NCI-H82 (cell line): ENCODE data around the gene PFDN6.

ENCODE experiments used
- DNase-seq: peaks from one replicate; lab custom pipeline; 2025; lab: John Stamatoyannopoulos, UW

The PFDN6 gene

DNA sequence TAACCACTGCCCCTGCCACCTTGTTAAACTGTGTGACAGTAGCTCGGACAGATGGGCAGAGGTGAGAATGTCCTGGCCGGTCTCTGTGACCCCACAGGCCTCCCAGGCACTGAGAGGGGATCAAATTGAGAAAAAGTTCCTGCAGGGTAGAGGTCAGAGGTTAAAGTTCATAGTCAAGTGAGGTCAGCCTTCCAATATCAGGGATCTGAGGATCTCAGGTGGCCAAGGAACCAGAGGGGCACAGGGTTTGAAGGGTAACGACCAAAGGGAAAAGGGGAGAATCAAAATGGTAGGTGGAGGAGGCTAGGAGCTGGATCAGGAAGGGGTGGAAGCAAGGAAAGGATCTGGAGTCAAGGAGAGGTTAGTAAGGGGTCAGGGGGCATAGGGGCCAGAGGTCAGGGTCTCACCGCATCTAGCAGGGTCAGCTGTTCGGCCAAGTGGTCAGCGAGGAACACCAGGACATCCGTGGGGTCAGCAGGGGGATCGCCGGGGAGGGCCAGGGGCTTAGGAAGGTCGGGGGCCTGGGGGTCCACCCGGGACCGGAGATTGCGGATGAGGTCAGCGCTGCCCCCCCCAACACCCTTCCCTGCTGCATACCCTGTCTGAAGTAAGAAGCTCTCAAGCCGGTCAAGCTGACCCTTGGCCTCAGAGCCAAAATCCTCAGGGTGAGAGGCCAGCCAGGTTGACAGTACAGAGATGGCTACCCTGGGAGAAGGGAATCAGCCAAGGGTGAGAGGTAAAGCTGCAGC, 6.4 kb downstream of the PFDN6 start:
- DNase-seq = no peak

DNA sequence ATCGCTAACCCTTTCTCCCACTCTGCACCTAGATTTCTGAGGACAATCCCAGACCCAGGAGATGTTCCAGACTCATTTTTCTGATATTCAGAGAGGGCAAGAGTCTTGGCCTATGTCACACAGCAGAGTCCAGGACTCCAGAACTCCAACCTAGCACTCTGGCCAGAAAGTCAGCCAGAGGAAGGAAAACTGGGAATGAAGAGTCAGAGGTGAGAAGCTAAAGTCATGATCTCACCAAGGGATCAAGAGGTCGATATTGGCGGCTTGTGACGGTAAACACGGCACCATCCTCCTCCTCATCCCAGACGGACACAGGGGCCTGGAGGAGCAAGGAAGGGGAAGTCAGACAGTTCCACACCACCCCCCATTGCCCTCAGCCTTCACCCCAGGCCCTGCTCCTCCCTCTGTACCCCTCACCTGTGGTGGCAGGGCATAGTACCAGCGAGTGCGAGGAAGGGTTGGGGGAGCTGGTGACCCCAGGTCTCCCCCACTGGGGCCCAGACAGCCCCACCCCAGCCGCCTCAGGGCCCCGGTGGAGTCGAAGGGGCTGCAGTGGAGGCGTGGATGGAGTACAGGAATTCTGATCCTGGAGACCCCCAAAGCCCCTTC, 7.5 kb downstream of the PFDN6 start:
- no peak for DNase-seq

DNA sequence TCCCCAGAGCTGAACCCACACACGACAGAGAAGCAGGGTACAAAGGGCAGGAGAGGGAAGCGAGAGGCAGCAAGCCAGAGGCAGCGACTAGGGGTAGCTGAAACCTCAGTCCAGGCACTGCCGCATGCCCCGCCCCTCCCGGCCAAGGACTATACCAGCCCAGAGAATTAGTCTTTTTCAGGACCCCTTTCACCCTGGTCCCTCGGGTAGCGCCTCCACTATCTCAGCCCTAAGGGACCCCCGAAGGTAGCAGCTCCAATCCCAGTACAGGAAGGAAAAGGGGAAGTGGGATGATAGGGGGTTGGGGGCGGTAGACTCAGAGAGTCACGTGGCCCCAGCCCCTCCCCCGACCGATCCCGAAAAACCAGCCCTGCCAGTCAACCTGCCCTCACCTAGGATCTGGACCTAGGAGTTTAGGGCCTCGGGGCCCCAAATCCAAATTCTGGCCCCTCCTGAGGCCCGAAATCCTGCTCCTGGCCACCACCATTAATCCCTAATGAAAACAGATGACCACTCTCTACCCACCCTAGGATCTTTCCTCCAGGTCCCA, 8.1 kb downstream of the PFDN6 start:
- DNase-seq = peak; percentile 51

DNA sequence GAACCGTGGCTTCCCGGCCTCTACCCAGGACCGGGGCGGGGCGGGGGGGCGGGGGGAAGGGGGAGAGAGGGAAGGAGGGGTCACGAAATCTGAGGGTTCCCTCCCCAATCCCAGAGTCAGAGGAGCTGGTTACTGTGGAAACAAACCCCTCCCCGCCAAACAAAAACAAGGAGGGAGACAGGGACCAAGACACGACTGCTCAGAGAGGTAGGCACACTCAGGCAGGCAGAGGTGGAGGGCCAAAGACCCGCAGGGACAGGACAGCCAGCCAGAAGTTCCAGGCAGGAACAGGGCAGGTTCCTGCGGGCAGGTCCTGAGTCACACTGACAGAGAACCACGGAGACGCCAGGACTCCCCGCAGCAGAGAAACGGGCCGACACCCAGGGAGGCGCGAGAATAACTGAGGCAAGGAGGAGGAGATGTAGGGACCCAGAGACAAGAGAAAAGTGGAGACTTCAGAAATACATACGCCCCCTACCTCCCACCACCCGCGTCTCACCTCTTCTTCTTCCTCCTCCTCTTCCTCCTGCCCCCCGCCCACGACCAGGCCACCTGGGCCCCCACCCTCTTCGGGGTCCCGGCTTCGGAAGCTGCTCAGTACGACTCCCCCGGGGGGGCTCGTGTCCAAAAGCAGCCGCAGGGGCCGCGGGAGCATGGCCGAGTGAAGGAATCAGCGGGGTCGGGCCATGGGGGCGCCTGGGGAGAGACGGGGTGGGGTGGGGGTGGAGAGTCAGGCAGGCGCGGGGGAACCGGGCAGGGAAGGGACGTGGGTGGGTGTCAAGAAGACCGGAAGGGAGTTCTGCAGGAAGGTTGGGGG, 8.8 kb downstream of the PFDN6 start:
- peak; percentile 68 for DNase-seq

DNA sequence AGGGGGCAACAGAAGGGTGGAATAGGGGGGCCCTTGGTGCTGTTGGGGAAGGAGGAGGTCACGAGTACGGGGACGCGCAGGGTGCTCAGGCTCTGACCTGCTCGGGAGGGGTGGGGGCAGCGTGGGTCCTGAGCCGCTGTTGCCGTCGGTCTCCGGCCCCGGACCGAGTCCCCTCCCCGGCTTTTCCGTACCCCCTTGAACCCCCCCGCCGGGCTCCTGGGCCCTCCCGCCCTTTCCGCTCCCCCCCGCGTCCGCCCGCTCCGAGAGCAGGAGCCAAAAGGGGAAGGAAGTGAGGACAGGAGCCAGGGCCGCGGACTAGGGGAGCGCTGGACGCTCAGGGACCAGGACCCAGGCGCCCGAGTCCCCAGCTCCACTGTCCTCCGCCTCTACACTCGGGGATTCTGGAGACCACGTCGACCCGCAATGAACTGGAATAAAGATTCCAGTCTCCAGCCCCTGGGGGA, 9.4 kb downstream of the PFDN6 start, which contains the start of gene RGL2:
Gene RGL2, minus strand, starts transcription at position 170 of the 464 bp plus-strand sequence. CDS start 332 bp downstream, outside the sequence.
- DNase-seq = peak; percentile 76

DNA sequence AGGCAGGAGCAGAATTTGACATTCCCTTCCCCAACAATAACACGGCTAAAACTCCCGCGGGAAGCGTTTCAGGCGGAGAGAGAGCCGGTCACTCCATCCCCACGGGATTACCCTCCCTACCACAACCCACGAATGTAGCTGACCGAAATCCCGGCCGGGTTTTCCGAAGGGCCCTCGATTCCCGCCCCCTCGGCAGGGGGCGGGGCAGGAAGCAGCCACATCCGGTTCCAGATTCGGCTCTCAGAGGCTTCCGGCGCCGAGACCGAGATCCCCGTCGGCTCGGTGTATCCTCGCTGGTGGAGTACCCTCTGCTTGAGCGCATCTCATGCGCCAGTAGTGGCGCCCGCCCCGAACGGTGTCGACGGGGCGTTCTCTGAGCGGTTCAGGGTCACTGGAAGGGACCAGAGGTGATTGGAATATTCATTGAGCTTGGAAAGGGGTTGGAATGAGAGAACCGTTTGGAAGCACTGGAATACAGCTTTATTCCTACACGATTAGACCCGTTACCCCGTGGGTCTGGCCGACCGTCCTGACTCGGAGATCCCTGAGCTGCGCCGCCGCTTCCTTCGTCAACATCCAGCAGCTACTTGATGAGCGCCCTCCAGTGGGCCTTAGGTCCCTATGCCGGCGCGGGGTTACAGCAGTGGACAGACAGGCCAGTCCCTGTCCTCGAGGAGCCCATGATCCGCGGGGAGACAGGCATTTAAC, 10.0 kb downstream of the PFDN6 start:
- DNase-seq = peak; percentile 98

DNA sequence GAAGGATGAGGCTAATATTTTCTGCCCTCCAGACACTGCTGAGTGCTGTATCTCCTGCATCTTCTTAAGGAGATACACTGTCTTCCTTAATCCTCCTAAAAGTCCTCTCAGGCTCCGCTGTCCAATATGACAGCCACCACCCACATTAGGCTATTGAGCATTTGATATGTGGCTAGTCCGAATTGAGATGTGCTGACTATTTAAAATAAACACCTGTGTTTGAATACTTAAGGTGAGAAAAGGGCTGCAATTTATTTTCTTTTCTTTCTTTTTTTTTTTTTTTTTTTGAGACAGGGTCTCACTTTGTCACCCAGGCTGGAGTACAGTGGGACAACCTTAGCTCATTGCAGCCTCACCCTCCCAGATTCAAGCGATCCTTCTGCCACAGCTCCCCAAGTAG, 12.5 kb downstream of the PFDN6 start:
- DNase-seq = no peak

DNA sequence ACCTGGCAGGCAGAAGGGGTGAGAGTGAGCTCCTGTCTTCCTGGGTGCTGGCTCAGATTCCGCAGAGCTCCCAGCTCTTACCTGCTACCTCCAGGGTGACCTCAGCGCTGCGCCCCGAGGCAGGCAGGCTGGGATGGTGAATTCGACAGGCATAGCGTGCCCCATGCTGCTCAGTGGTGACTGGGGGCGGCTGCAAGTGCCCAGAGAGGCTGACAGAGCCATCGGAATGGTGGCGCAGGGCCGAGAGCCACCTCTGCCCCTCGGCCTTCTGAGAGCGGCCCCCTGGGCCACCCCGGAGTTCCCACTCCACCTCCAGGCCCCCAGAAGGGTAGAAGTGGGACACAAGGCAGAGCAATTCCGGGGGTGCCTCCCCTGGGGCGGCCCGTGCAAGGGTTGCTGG, 14.8 kb downstream of the PFDN6 start:
- no peak for DNase-seq

DNA sequence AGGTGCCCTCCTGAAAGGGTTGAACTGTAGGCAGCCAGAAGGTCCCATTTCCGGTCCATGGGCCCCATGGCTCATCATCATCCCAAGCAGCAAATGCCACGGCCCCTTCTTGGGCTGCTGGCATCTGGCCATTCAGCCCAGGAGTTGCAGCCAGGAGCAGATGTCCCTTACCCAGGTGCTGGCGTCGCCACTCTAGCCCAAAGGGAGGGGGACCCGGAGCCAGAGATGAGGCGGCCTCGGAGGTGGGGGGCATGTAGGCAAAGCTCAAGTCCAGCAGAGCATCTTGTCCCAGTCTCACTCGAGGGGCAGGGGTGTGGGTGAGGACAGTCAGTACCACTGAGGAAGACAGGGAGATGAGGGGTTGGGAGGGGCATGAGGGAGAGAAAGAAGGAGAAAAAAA, 15.7 kb downstream of the PFDN6 start:
- no peak for DNase-seq

DNA sequence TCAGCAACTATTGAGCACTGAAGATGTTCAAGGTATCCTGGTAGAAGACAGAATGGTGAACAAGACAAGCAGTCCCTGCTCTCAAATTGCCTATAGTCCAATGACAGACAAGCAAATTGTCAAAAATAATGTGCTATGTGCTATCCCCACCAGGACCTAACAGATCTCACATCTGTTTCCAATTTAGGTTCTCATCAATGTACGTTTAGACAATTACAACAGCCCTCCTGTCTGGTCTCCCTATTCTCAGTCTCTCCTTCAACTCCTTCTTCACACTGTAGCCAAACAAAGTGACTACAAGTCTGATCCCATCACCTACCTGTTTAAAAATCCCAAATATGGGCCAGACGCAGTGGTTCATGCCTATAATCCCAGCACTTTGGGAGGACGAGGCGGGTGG, 17.0 kb downstream of the PFDN6 start:
- DNase-seq = no peak

DNA sequence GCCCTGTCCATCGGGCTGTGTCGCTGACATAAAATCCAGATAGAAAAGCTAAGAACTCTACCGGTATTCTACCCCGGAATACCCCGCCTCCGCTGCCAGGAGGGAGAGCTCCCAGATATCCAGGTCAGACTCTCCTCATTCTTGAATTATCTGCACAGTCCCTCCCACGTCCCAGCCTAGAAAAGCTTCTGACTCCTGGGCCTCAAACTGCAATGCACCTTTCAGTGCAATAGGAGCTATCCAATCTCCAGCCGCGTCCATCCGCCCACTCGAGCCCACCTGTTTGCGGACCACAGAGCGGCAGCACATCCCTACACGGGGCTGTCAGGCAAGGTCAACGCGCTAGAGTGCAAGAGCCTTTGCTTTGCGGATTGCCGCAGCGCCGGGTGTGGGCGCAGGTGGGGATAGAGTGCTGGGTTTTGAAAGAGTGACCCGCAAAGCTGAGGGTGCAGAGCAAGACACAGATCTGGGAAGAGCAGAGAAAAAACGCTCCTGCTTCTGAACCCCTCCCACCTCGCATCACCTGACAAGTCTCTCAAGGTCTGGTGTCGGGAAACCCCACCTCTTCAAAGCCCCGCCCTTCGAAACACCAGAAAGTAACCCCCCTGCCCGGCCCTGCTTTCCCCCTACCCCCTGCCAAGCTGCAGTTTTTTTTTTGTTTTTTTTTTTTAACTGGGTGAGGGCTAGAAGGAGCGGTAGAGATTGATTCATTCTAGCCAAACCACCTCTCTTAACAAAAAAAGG, 23.1 kb downstream of the PFDN6 start:
- peak; percentile 75 for DNase-seq

DNA sequence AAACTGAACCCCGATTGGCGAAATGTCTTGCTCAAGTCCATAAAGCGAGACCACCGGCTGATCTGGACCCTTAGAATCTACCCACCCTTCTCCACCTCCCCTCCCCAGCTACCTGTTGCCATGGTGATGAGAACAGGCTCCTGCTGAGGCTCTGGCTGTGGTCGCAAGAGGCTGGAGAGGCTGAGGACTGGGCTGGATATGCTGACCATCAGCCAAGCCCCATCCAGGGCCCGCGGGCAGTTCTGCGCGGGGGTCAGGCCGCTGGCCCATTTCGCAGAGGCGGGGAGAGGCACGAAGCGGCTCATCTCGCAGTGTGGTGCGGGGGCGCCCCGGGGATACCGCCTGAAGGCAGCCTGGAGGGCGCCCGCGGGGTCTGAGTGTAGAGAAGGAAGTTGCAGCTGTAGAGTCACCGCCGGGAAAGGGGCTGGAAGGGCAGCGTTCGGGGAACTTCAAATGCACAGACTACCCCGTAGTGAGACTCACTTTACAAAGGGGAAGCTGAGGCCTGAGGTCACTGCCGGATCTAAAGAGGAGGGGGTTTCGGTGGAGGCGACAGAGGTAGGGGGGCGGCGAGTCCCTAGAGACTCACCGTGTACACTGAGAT, 23.8 kb downstream of the PFDN6 start:
- peak; percentile 48 for DNase-seq

DNA sequence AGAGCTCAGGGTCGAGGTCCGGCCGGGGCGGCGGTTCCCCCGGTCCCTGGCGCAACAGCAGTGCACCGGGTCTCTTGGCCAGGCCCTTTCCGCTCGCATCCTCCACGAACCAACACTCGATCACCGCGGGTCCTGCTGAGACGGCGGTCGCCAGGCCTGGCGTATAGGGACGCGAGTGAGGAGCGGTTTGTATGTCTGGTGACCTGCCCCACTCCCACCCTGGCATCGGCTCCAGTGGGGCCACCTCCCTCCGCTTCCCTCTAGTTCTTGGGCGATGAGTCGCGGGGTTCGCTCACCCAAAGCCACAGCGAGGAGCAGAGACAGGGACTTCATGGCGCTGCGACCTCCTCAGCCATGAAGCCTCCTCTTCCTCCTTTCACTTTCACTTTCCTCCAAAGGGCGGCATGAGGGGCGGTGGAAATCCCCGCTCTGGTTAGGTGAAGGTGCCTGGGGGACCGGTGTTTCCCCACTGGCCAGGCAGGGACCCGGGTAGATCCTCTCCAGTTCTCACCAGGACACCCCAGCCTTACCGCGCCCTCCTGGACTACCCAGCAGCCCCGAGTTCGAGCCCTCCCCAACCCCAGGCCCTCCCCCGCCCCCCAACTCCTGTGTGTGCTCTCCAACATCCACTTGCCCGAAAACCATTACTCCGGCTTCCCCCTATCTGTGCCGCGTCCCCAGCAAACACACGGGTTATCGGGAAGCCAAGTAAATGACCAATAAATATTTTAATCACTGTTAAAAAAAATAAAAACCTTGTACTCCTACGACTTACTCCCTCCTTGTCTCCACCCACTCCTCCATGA, 24.5 kb downstream of the PFDN6 start, which contains the start of gene TAPBP:
Gene TAPBP, minus strand, starts transcription at position 370 of the 806 bp plus-strand sequence. Its CDS starts 37 bp downstream, at position 333.
- peak; percentile 51 for DNase-seq

DNA sequence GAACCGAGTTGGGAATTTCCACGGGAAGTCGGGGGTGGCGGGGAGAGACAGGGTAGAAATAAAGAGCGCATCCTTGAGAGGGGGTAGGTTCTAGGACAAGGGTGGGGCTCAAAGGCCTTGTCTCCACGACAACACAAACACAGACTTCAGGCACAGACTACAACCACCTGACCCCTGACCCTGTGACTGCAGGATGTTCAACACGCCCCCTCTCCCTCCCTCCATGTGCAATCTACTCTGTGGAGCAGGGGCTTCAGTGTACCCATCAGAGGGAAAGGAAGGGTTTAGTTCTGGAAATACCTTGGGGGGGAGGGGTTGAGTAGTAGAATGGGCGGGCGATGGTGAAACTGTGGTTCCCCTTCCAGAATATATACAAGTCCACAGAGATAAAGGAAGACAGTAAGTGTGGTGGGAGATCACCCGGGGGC, 25.1 kb downstream of the PFDN6 start:
- peak; percentile 39 for DNase-seq

DNA sequence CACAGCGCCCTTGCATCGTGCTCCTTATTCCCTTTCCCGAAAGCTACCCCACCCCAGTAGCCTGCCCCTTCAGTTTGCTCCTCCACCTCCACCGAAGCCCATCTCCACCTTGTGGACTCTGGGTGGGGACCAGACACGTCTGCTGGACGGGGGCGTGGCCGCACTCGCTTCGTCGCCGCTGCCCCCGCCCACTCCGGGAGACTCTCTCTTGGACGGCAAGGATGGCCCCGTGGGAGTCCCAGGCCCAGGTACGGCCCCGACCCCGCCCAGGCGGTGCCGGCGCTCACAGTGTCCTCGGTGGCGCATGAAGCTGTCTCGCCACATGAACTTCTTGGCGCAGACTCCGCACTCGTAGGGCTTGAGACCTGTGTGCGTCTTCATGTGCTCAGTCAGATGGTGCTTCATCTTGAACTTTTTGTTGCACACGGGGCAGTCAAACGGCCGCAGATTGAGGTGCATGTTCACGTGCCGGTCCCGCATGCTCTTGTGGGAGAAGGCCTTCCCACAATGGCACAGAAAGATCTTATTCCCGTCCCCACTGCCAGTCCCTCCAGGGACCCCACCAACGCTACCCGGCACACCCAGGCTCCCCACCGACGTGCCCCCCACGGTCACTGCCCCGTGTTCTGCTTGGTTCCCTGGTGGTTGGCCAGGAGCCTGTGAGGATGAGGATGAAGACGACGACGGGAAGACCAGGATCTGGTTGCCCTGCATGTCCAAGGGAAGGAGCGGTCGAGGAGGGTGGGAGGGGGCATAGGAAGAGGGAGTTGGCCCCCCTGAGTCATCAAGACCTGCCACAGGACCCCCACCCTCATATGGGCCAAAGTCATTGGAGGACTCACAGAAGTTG, 25.8 kb downstream of the PFDN6 start:
- DNase-seq = no peak

DNA sequence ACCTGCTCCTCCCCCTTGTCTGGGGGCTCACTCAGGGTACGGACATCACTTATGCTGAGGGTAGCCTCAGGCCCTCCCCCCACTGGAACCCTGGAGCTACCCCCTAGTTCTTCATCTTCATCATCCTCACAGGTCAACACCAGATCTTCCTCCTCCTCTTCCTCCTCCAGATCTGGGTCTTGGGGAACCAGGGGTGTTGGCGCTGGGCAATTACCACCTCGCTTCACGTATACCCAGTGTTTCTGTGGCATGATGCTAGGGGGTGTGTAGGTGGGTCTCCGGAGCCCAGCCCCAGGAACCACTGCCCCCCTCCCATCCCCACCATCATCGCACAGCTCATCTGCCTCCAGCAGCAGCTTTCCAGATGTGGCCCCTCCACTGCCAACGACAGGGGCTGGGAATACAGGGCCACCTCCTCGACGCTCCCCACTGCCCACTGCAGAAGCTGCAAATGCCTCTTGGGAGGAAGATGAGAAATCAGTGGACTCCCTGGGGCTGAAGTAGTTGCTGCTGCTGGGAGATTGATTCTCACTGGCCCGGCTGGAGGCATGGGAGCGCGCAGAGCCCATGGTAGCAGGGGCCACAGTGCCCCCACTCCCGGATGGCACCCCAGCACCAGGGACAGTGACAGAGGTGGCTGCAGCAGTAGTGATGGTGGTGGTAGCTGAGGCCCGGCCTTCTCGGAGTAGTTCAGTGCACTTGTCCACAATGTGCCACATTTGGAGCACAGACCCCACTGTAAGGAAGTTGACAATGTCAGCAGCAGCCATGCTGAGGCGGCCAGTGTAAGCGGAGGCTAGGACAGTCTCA, 26.6 kb downstream of the PFDN6 start:
- no peak for DNase-seq

DNA sequence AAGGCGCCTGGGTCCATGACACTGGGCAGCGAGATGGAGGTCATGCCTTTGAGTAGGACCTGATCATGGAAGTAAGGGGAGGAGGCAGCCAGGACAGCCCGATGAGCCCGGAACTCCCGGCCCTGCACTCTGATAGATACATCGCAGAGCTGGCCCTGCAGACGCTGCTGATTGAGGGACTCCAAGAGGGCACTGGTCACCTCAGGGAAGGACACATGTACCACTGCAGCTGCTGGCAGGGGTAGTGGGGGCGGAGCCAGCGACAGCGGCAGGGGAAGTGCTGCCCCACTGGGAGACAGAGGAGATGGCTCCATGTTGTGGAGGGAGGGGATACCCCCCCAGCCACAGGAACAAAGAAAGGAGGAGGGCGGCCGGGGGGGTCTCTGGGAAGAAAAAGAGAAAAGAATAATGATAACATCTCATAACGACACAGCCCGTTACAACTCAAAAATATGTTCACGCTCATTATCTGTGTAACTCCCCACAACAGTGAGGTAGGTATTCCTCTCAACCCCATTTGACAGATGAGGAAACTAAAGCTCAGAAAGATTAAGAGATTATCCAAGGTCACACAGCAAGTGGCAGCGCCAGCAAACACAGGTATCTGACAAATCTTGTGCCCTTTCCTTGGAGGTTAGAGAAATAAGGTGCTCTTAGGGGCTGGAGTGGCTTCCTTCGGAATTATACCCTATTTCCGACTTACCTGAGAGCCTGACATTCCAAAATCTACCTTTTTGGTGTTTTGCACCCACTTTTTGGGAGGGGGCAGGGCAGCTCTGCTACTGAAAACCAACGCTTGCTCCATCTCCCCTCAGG, 27.4 kb downstream of the PFDN6 start:
- DNase-seq = peak; percentile 59
